ENCODE data around the gene MYO1D.
A peak's percentile ranks its signal among the peaks of the same experiment; 100 is the strongest.

MYO1D gene

GRCh38 chr17:32609884-32610650 is 266.9 kb downstream of the MYO1D start:
- TF ChIP-seq, protein P1, sequence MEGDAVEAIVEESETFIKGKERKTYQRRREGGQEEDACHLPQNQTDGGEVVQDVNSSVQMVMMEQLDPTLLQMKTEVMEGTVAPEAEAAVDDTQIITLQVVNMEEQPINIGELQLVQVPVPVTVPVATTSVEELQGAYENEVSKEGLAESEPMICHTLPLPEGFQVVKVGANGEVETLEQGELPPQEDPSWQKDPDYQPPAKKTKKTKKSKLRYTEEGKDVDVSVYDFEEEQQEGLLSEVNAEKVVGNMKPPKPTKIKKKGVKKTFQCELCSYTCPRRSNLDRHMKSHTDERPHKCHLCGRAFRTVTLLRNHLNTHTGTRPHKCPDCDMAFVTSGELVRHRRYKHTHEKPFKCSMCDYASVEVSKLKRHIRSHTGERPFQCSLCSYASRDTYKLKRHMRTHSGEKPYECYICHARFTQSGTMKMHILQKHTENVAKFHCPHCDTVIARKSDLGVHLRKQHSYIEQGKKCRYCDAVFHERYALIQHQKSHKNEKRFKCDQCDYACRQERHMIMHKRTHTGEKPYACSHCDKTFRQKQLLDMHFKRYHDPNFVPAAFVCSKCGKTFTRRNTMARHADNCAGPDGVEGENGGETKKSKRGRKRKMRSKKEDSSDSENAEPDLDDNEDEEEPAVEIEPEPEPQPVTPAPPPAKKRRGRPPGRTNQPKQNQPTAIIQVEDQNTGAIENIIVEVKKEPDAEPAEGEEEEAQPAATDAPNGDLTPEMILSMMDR (IDR thresholded peaks at IDR 0.05; ENCODE audit: insufficient read depth, missing control alignments), result no peak
- peak; percentile 41 for DNase-seq (ENCODE audit: insufficient read length, low spot score)
- FAIRE-seq, result peak; percentile 83

DNA sequence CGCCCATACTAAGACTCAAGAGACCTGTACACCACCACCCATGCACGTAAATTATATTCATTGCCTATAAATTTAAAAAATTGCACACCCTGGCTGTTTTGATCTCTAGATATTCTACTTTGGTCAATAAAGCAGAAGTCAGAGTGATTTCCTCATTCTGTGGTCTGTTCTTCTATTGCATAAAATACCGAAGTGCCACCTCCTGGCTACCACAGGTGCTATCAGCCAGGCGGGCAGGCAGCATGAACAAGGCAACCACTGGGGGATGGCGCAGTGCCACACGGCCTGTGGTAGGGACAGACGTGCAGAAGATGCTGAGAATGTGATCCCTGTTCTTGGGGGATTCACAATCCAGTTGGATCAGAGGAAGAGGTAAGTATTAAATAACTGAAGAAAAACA is 267.8 kb downstream of the MYO1D start:
- FAIRE-seq (no peak), DNase-seq (ENCODE audit: insufficient read length, low spot score) (no peak)
- TF ChIP-seq, protein P1 (IDR thresholded peaks at IDR 0.05; ENCODE audit: insufficient read depth, missing control alignments), result peak; percentile 38

DNA sequence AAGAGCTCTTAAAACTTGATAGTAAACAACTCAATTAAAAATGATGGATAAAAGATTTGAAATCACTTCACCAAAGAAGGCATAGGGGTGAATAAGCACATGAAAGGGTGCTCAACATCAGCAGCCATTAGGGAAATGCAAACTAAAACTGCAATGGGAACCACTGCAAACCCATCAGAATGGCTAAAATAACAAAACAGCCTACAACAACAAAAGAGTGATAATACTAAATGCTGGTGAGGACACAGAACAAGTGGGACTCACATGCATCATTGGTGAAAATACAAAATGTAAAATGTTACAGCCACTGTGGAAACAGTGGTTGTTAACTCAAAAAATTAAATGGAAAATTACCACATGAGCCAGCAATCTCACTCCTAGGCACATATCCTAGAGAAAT is 268.7 kb downstream of the MYO1D start:
- TF ChIP-seq, protein P1 (IDR thresholded peaks at IDR 0.05; ENCODE audit: insufficient read depth, missing control alignments), result no peak
- FAIRE-seq (no peak), DNase-seq (ENCODE audit: insufficient read length, low spot score) (no peak)

- no peak for FAIRE-seq
- TF ChIP-seq, protein P1 (IDR thresholded peaks at IDR 0.05; ENCODE audit: insufficient read depth, missing control alignments), result no peak
- no peak for DNase-seq (ENCODE audit: insufficient read length, low spot score)
Observed at GRCh38 chr17:32604966-32605365, 272.0 kb downstream of the MYO1D start.

DNA sequence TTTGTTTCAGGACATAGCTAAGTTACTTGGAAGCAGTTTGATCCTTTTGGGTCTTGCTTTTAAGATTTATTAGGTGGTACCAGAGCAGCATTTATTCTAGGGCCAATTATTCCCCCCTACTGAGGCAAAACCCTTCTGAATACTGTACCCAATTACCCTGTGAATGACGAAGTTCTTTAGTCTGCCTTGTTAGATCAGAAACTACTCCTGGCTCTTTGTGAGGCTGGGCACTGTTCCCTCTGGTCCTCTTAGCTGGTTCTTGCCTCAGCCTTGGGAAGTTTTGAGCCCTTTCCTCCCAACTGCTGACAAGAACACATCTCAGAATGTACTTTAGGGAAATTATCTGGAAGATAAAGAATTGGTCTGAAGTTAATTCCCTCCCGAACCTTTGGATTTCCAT is 274.5 kb downstream of the MYO1D start:
- FAIRE-seq (no peak), DNase-seq (ENCODE audit: insufficient read length, low spot score) (no peak)
- TF ChIP-seq, protein P1 (IDR thresholded peaks at IDR 0.05; ENCODE audit: insufficient read depth, missing control alignments), result no peak

DNA sequence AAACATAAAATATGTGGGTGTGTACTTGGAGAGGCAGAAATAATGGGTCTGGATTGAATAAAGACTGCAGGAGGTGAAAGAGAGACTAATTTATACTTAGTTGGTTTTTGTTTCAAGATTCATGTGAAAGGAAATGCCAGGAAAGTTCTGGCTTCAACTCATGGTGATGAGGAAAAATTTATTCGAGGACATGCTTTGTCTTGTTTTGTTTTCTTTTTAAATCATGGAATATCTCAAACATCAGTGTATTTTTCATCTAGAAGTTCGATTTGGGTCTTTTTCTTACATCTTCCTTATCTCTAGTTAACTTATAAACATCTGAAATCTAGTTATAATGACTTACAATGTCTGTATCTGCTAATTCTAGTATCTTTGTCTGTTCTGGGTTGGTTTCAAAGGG is 275.1 kb downstream of the MYO1D start:
- no peak for FAIRE-seq
- no peak for DNase-seq (ENCODE audit: insufficient read length, low spot score)
- TF ChIP-seq, protein P1 (IDR thresholded peaks at IDR 0.05; ENCODE audit: insufficient read depth, missing control alignments), result no peak

DNA sequence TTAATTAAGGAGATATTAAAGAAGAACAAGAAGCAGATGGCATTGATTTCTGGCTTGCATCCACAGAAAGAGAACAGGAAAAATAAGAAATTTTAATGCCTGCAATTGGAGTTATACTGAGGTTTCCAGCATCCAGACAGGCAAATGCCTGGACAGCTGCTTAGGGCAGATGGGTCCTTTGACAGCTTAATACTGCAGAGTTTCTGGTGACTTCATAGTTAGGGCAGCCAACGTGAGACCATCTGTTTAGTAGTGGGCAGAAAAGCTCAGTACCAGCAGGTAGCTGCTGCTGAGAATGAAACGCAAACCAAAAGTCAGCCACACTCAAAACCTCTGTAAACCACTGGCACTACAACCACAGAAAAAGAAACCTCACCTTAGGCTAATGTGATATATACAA is 280.3 kb downstream of the MYO1D start:
- peak; percentile 32 for FAIRE-seq
- peak; percentile 50 for DNase-seq (ENCODE audit: insufficient read length, low spot score)
- TF ChIP-seq, protein P1 (IDR thresholded peaks at IDR 0.05; ENCODE audit: insufficient read depth, missing control alignments), result no peak

Data from D721Med (cell line).